ENCODE results near the gene RASSF8.

The RASSF8 gene

GRCh38 chr12:26127404-26127803 is 168.9 kb downstream of the RASSF8 start:
- TF ChIP-seq CREB1 (IDR thresholded peaks at IDR 0.05; ENCODE audit: low read depth) = no peak
- TF ChIP-seq REST (IDR thresholded peaks at IDR 0.05; ENCODE audit: low read depth) = no peak

- no peak for TF ChIP-seq EGR1 (IDR thresholded peaks at IDR 0.05)
- no peak for TF ChIP-seq CEBPB (IDR thresholded peaks at IDR 0.05)
- no peak for TF ChIP-seq ZBTB7A (IDR thresholded peaks at IDR 0.05; ENCODE audit: low read depth)
Measured at GRCh38 chr12:26128168-26128567, 169.7 kb downstream of the RASSF8 start.

Measured in Ishikawa (cell line).